Hematopoietic multipotent progenitor cell treated with erythropoietin and hydrocortisone succinate and interleukin-3 and kit ligand, for 6 days (in vitro differentiated cells): ENCODE measurements around the gene CNPY3.
"Not testable (repeated sequence)": the region's sequence is repeated elsewhere in the genome, so short reads cannot be mapped to it uniquely, and the experiment has no call there.

Source experiments
- DNase-seq: peaks from one replicate; pipeline ENCODE4 v3.0.0-alpha.2; 2015

Gene CNPY3

GRCh38 chr6:42916288-42916687 lies 13.0 kb upstream of the CNPY3 start:
- no peak for DNase-seq

GRCh38 chr6:42921801-42922200 lies 7.5 kb upstream of the CNPY3 start:
- no peak for DNase-seq

GRCh38 chr6:42923666-42924065 lies 5.6 kb upstream of the CNPY3 start:
- no peak for DNase-seq

GRCh38 chr6:42925248-42925857 lies 3.9 kb upstream of the CNPY3 start:
- no peak for DNase-seq

GRCh38 chr6:42929821-42930360 lies 611 bp downstream of the CNPY3 start:
- peak; percentile 79 for DNase-seq

- DNase-seq: no peak
Measured at GRCh38 chr6:42932412-42932811, 3.1 kb downstream of the CNPY3 start.

GRCh38 chr6:42933205-42933604 lies 3.9 kb downstream of the CNPY3 start:
- peak; percentile 28 for DNase-seq

GRCh38 chr6:42935322-42935721 lies 6.0 kb downstream of the CNPY3 start:
- DNase-seq: peak; percentile 18

GRCh38 chr6:42936398-42936797 lies 7.1 kb downstream of the CNPY3 start:
- no peak for DNase-seq

GRCh38 chr6:42937548-42938427 lies 8.5 kb downstream of the CNPY3 start:
- no peak for DNase-seq

GRCh38 chr6:42938428-42938796 lies 9.1 kb downstream of the CNPY3 start:
- no peak for DNase-seq

GRCh38 chr6:42938987-42939809 lies 9.9 kb downstream of the CNPY3 start:
- DNase-seq: no peak

GRCh38 chr6:42939810-42940167 lies 10.5 kb downstream of the CNPY3 start:
- no peak for DNase-seq

- no peak for DNase-seq
Measured at GRCh38 chr6:42940493-42941045, 11.3 kb downstream of the CNPY3 start.

GRCh38 chr6:42941356-42941755 lies 12.1 kb downstream of the CNPY3 start:
- not testable (repeated sequence) for DNase-seq

GRCh38 chr6:42942444-42942843 lies 13.2 kb downstream of the CNPY3 start:
- DNase-seq: no peak

- DNase-seq: no peak
Measured at GRCh38 chr6:42947950-42948349, 18.7 kb downstream of the CNPY3 start.

GRCh38 chr6:42952389-42952788 lies 23.1 kb downstream of the CNPY3 start:
- no peak for DNase-seq

GRCh38 chr6:42954405-42954804 lies 25.1 kb downstream of the CNPY3 start:
- DNase-seq: not testable (repeated sequence)

- DNase-seq: no peak
Measured at GRCh38 chr6:42958125-42958524, 28.8 kb downstream of the CNPY3 start.

GRCh38 chr6:42959917-42960242 lies 30.6 kb downstream of the CNPY3 start:
- DNase-seq: no peak

GRCh38 chr6:42960243-42961019 lies 31.2 kb downstream of the CNPY3 start, which contains the start of gene GNMT:
GNMT (plus strand) TSS chr6:42960754; CDS start chr6:42960768, 14 bp downstream.
- peak; percentile 34 for DNase-seq
